Activated CD8-positive, alpha-beta memory T cell treated with anti-CD3 and anti-CD28 coated beads, Interleukin-2, amount 10 ng/mL, durations not matched to agents 7 days and 5 days (primary cell): ENCODE data around the gene CDKAL1. TPM values are rescaled to one million over a fixed set of nuclear protein-coding genes. Genes with fewer than 3 reads are reported as not detected.

Source experiments
- ATAC-seq: fragments of 150-1000 bp; cut with Tn5 transposase; one replicate; pipeline ENCODE4 v1.10.0; 2021; ENCODE audit warnings: moderate library complexity
- CTCF ChIA-PET: fragments of 350-600 bp; sonication (Branson Sonifier 250); formaldehyde crosslinking; loops from one replicate; lab custom pipeline; 2021; ENCODE audit warnings: antibody characterized with exemption; lab: Charles Lee
- DNase-seq: peaks from one replicate; pipeline ENCODE4 v3.0.0-alpha.2; 2020
- H3K27ac Mint-ChIP-seq: one replicate; pipeline ENCODE4 v1.8.0; 2021; ENCODE audit warnings: mild to moderate bottlenecking, mixed read lengths
- H3K27me3 Mint-ChIP-seq: one replicate; pipeline ENCODE4 v1.8.0; 2021; ENCODE audit warnings: mixed read lengths
- H3K36me3 Mint-ChIP-seq: one replicate; pipeline ENCODE4 v1.8.0; 2021; ENCODE audit warnings: mild to moderate bottlenecking, mixed read lengths
- H3K4me1 Mint-ChIP-seq: one replicate; pipeline ENCODE4 v1.8.0; 2021; ENCODE audit warnings: mixed read lengths
- H3K4me3 Mint-ChIP-seq: one replicate; pipeline ENCODE4 v1.8.0; 2021; ENCODE audit warnings: mild to moderate bottlenecking, moderate library complexity, mixed read lengths
- H3K9me3 Mint-ChIP-seq: one replicate; pipeline ENCODE4 v1.8.0; 2022; ENCODE audit warnings: low read depth, mixed read lengths
- total RNA-seq, 2 experiments: library from RNA; stranded (reverse); gene quantifications; one replicate each; pipeline ENCODE4 v1.2.3, GENCODE V29; 2021

The CDKAL1 gene
- total RNA-seq, 2 experiments from 2014 or later: 27.9 to 30.0 TPM

DNA sequence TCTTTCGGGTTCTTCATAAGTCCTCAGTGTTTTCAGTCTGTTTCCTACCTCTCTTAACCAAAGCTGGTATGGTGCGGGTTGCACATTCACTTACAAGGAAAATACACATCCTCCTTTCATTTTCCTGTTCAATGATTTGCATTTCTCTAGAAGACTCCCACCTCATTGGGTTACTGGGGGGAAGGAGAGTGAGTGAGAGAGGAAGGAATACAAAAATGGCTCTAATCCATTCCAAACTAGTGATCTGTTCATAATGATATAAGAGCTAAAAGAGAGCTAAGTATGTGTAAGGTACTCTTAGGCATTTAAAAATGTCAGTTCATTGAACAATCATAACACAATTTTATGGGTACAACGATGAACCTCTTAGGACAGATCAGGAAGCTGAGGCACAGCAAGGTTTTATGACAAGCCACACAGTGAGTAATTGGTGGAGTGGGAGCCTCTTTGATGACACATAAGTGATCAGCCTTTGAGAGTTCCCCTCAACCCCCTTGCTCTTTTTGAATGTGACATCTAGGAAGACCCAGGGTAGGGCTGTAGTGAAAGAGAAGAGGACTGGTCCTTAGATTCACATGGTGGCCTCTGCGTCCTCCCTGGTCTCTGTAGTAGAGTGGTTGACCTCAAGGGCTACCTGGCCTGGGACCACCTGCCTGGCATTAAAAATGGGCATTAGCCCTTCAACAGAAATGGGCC lies 730.9 kb downstream of the CDKAL1 start:
- DNase-seq (peak; percentile 50), ATAC-seq (peak; percentile 59)
- Mint-ChIP-seq H3K27ac (peak overlapping the region; percentile 38), H3K9me3 (peaks cover 8% of the 10 kb centered on the region), H3K4me1 (peaks cover 33% of the 10 kb centered on the region), H3K36me3 (peaks cover 2% of the 10 kb centered on the region), H3K27me3 (no peaks in the 10 kb centered on the region), H3K4me3 (no peak overlapping the region)
- CTCF ChIA-PET: no interaction called here

DNA sequence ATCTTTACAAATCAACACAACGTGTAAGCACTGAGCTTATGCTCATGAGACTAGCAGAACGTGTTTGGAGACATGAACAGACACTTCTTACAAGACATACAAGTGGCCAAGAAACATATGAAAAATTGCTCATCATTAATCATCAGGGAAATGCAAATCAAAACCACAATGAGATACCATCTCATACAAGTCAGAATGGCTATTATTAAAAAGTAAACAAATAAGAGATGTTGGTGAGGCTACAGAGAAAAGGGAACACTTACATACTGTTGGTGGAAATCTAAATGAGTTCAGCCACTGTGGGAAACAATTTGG lies 731.4 kb downstream of the CDKAL1 start:
- H3K4me3 Mint-ChIP-seq: no peak overlapping the region
- H3K36me3 Mint-ChIP-seq: peaks cover 2% of the 10 kb centered on the region
- no peak for DNase-seq
- peaks cover 33% of the 10 kb centered on the region for H3K4me1 Mint-ChIP-seq
- ATAC-seq: no peak
- no peak overlapping the region for H3K27ac Mint-ChIP-seq
- CTCF ChIA-PET: no interaction called here
- peaks cover 8% of the 10 kb centered on the region for H3K9me3 Mint-ChIP-seq
- no peaks in the 10 kb centered on the region for H3K27me3 Mint-ChIP-seq

GRCh38 chr6:21270636-21271201 lies 736.5 kb downstream of the CDKAL1 start:
- H3K27ac Mint-ChIP-seq: no peak overlapping the region
- H3K27me3 Mint-ChIP-seq: no peaks in the 10 kb centered on the region
- ATAC-seq: no peak
- no peak overlapping the region for H3K4me3 Mint-ChIP-seq
- DNase-seq: no peak
- H3K9me3 Mint-ChIP-seq: peaks cover 6% of the 10 kb centered on the region
- H3K36me3 Mint-ChIP-seq: no peaks in the 10 kb centered on the region
- H3K4me1 Mint-ChIP-seq: peaks cover under 1% of the 10 kb centered on the region
- CTCF ChIA-PET: no interaction called here

GRCh38 chr6:21271428-21272155 lies 737.3 kb downstream of the CDKAL1 start:
- Mint-ChIP-seq H3K36me3 (no peaks in the 10 kb centered on the region), H3K4me3 (no peak overlapping the region), H3K9me3 (peaks cover 6% of the 10 kb centered on the region), H3K27ac (no peak overlapping the region), H3K4me1 (no peaks in the 10 kb centered on the region), H3K27me3 (no peaks in the 10 kb centered on the region)
- no peak for ATAC-seq
- CTCF ChIA-PET: no interaction called here
- DNase-seq: no peak

- peaks cover 2% of the 10 kb centered on the region for H3K9me3 Mint-ChIP-seq
These were observed 739.2 kb downstream of the CDKAL1 start for GRCh38 chr6:21273451-21273850.

GRCh38 chr6:21274851-21275250 lies 740.6 kb downstream of the CDKAL1 start:
- ATAC-seq: no peak
- CTCF ChIA-PET: no interaction called here
- Mint-ChIP-seq H3K27ac (no peak overlapping the region), H3K27me3 (no peaks in the 10 kb centered on the region), H3K4me1 (no peaks in the 10 kb centered on the region), H3K36me3 (no peaks in the 10 kb centered on the region), H3K4me3 (no peak overlapping the region), H3K9me3 (peaks cover 2% of the 10 kb centered on the region)
- DNase-seq: no peak

More at GRCh38 chr6:21273451-21273850, 739.2 kb downstream of the CDKAL1 start:
- DNase-seq: no peak
- Mint-ChIP-seq H3K36me3 (no peaks in the 10 kb centered on the region), H3K27ac (no peak overlapping the region), H3K4me3 (no peak overlapping the region), H3K27me3 (no peaks in the 10 kb centered on the region), H3K4me1 (no peaks in the 10 kb centered on the region)
- CTCF ChIA-PET: no interaction called here
- no peak for ATAC-seq

DNA sequence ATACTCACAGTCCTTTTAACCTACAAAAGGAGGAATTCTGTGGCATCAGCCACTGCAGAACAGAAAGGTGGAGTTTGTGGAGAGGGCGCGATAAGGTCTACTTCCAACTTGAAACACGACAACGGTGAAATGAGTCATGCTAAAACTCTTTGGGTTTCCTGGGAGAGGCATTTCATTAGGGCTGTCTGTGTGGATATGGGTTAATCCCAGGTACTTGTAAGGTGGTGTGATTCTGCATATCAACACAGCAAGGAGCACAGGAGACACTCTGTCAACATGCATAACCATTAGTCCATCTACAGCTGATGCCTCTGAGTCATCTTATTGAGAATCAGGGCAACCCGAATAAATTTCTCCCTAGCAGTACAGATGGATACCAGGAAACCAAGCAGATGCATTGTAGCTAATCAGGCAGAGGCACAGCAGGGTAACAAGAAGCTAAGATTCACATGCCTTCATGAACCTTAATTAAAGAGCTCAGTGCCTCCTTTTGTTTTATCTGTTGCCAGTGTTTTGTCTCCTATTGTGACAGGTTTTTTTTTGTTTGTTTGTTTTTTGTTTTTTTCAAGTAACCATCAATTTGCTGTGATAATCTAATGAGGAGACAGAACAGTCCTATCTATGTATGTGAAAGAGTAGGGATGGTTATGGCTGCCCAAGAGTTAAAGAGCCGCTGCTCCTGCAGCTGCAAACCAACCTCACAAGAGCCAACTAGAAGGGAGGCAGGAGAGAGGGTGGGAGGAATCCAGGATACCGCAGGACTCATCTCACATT lies 743.5 kb downstream of the CDKAL1 start:
- H3K9me3 Mint-ChIP-seq: peaks cover under 1% of the 10 kb centered on the region
- H3K36me3 Mint-ChIP-seq: no peaks in the 10 kb centered on the region

DNA sequence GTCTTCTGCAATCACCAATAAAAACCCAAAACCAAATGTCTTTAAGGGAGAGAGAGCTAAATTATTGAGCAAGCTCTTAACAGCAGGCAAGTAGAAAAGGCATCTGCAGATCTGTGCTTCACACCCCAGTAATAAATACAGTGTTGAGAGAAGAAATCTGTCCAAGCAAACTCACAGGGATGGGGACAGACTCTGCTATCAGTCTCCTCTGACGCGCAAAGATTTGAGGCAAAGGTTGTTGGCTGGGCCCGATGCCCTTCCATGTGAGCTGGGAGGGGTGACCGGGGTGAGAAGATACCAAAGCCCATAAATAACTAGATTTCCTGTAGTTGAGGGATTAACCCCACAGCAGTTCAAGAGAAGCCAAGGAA lies 744.1 kb downstream of the CDKAL1 start:
- DNase-seq (no peak), ATAC-seq (no peak)
- CTCF ChIA-PET: no interaction called here
- H3K4me3 Mint-ChIP-seq: no peak overlapping the region
- H3K36me3 Mint-ChIP-seq: no peaks in the 10 kb centered on the region
- no peak overlapping the region for H3K27ac Mint-ChIP-seq
- H3K27me3 Mint-ChIP-seq: no peaks in the 10 kb centered on the region
- no peaks in the 10 kb centered on the region for H3K9me3 Mint-ChIP-seq
- no peaks in the 10 kb centered on the region for H3K4me1 Mint-ChIP-seq

More for the DNA sequence above, 743.5 kb downstream of the CDKAL1 start:
- DNase-seq: no peak
- ATAC-seq: no peak
- CTCF ChIA-PET: no interaction called here
- Mint-ChIP-seq H3K27ac (no peak overlapping the region), H3K4me1 (no peaks in the 10 kb centered on the region), H3K4me3 (no peak overlapping the region), H3K27me3 (no peaks in the 10 kb centered on the region)

DNA sequence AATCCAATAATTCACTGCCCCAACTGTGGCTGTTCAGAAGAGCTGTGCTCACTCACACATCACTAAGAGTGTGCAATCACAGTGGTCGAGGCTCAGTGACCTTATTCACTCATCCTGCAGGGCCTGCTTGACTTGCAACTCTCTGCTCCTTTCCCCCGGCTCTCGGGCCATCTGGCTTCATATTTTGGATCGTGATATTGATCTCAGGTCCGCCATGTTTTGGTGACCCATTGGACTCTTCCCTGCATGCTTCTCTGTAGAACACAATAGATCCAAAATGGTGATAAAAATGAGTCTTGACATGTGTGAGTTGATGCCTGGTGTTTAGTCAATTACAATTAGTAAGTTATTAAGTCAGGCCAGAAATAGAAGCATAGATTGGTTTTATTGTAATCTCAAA lies 745.4 kb downstream of the CDKAL1 start:
- Mint-ChIP-seq H3K27me3 (peaks cover 2% of the 10 kb centered on the region), H3K9me3 (no peaks in the 10 kb centered on the region), H3K27ac (no peak overlapping the region), H3K36me3 (no peaks in the 10 kb centered on the region), H3K4me3 (no peak overlapping the region), H3K4me1 (no peaks in the 10 kb centered on the region)
- ATAC-seq: no peak
- DNase-seq: no peak
- CTCF ChIA-PET: no interaction called here

DNA sequence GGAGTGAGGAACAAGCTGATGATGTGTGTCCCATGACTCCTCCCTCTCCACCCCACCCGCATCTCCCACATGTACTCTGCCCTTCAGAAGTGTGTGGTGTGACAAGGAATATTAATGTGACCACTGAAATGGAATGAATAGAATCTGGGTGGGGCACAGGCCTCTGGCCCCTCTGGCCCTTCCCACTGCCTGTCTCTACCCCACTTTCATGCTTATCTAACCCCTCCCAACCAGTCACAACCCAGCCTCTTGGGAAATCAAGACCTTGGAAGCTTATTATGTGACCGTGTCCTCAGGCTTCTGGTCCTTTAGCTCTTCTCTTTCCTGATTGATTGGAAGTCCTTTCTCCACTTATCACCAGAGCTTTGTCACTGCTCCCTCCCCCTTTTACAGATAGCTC lies 747.1 kb downstream of the CDKAL1 start:
- Mint-ChIP-seq H3K9me3 (no peaks in the 10 kb centered on the region), H3K27ac (no peak overlapping the region), H3K4me1 (no peaks in the 10 kb centered on the region), H3K36me3 (no peaks in the 10 kb centered on the region), H3K27me3 (peaks cover 2% of the 10 kb centered on the region), H3K4me3 (no peak overlapping the region)
- no peak for DNase-seq
- no peak for ATAC-seq
- CTCF ChIA-PET: no interaction called here

Other genes with a start within 250 kb of the CDKAL1 start
- gene E2F3, start 132.6 kb upstream of the CDKAL1 start, total RNA-seq: 10 to 100 TPM; 29.0 to 31.1 TPM